SK-N-SH (cell line): ENCODE data around the gene WIPF3.

Experiments used
- CTCF ChIP-seq: fragments of 200-600 bp; sonication (generic); IDR thresholded peaks from 2 replicates; pipeline ENCODE4 v1.6.1; 2017; ENCODE audit warnings: antibody characterized with exemption, mild to moderate bottlenecking, moderate library complexity
- JUND ChIP-seq: IDR thresholded peaks from 2 replicates; pipeline ENCODE4 v1.4.0; 2012
- POLR2AphosphoS5 ChIP-seq: IDR thresholded peaks from 2 replicates; pipeline ENCODE4 v1.6.1; 2012; ENCODE audit warnings: low read depth, low read length
- TF ChIP-seq, protein P1 (sequence below): IDR thresholded peaks from 2 replicates; pipeline ENCODE4 v1.4.0; 2012; ENCODE audit warnings: low read depth

- TF ChIP-seq CTCF (no peak), POLR2AphosphoS5 (no peak), JUND (no peak)
- TF ChIP-seq, protein P1, sequence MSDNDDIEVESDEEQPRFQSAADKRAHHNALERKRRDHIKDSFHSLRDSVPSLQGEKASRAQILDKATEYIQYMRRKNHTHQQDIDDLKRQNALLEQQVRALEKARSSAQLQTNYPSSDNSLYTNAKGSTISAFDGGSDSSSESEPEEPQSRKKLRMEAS = no peak
Observed at GRCh38 chr7:29955799-29956486, 149.6 kb downstream of the WIPF3 start.
